GM23338 (cell line): ENCODE results near the gene ADAD1. TPM values are rescaled to one million over a fixed set of nuclear protein-coding genes. Genes with fewer than 3 reads are reported as not detected.

ENCODE experiments used
- ATAC-seq: fragments of 200-7000 bp; cut with Tn5 transposase; 3 replicates; pipeline ENCODE4 v1.9.1; 2020
- DNase-seq: peaks from one replicate; pipeline ENCODE4 v3.0.0-alpha.2; 2015; ENCODE audit warnings: low spot score
- H2AFZ ChIP-seq: fragments of 200-600 bp; sonication (generic); 2 replicates; pipeline ENCODE4 v1.8.0; 2016; ENCODE audit warnings: antibody characterized with exemption, mild to moderate bottlenecking, moderate library complexity
- H3F3A ChIP-seq: fragments of 200-600 bp; sonication (generic); replicated peaks from 2 replicates; pipeline ENCODE4 v1.8.0; 2017; ENCODE audit warnings: antibody characterized with exemption, mixed run types, low read depth
- H3K27ac ChIP-seq: fragments of 200-600 bp; sonication (generic); 2 replicates; pipeline ENCODE4 v1.6.1; 2016; ENCODE audit warnings: low read depth
- H3K27me3 ChIP-seq: fragments of 200-600 bp; sonication (generic); 2 replicates; pipeline ENCODE4 v1.8.0; 2016; ENCODE audit warnings: mild to moderate bottlenecking, mixed run types, moderate library complexity; ENCODE audit not compliant: insufficient read depth
- H3K36me3 ChIP-seq: fragments of 200-600 bp; sonication (generic); 2 replicates; pipeline ENCODE4 v1.8.0; 2016; ENCODE audit warnings: mild to moderate bottlenecking; ENCODE audit not compliant: insufficient read depth
- H3K4me1 ChIP-seq: fragments of 200-600 bp; sonication (generic); 2 replicates; pipeline ENCODE4 v1.8.0; 2016; ENCODE audit warnings: mild to moderate bottlenecking, moderate library complexity; ENCODE audit not compliant: insufficient read depth
- H3K4me2 ChIP-seq: fragments of 200-600 bp; sonication (generic); 2 replicates; pipeline ENCODE4 v1.7.1; 2017; ENCODE audit warnings: mixed run types
- H3K4me3 ChIP-seq: fragments of 200-600 bp; sonication (generic); 2 replicates; pipeline ENCODE4 v1.6.1; 2016; ENCODE audit warnings: mixed run types
- H3K79me2 ChIP-seq: fragments of 200-600 bp; sonication (generic); replicated peaks from 2 replicates; pipeline ENCODE4 v1.8.0; 2017; ENCODE audit warnings: mild to moderate bottlenecking; ENCODE audit not compliant: insufficient read depth
- H3K9me2 ChIP-seq: fragments of 200-600 bp; sonication (generic); 2 replicates; pipeline ENCODE4 v1.8.0; 2017; ENCODE audit not compliant: insufficient read depth
- H4K20me1 ChIP-seq: fragments of 200-600 bp; sonication (generic); replicated peaks from 2 replicates; pipeline ENCODE4 v1.8.0; 2017; ENCODE audit warnings: mild to moderate bottlenecking; ENCODE audit not compliant: insufficient read depth
- H3K27ac Mint-ChIP-seq: 2 replicates; pipeline ENCODE4 v1.8.0; 2020; ENCODE audit warnings: inconsistent platforms, mild to moderate bottlenecking, moderate library complexity, mixed read lengths
- H3K27me3 Mint-ChIP-seq: 3 replicates; pipeline ENCODE4 v1.8.0; 2022; ENCODE audit warnings: low read depth, mild to moderate bottlenecking, moderate library complexity, mixed read lengths, inconsistent platforms; ENCODE audit not compliant: insufficient read depth, poor library complexity
- H3K36me3 Mint-ChIP-seq: 3 replicates; pipeline ENCODE4 v1.8.0; 2021; ENCODE audit warnings: low read depth, mild to moderate bottlenecking, inconsistent platforms, moderate library complexity, mixed read lengths
- H3K4me1 Mint-ChIP-seq: 3 replicates; pipeline ENCODE4 v1.8.0; 2020; ENCODE audit warnings: mild to moderate bottlenecking, inconsistent platforms, mixed read lengths
- H3K4me3 Mint-ChIP-seq: 3 replicates; pipeline ENCODE4 v1.8.0; 2021; ENCODE audit warnings: moderate library complexity, mild to moderate bottlenecking, inconsistent platforms, mixed read lengths
- H3K9me3 Mint-ChIP-seq: 3 replicates; pipeline ENCODE4 v1.8.0; 2020; ENCODE audit warnings: moderate library complexity, mild to moderate bottlenecking, inconsistent platforms, mixed read lengths
- CREB1 ChIP-seq: fragments of 250-450 bp; sonication (Bioruptor Pico); IDR thresholded peaks from 2 replicates; pipeline ENCODE4 v1.5.0; 2020; ENCODE audit warnings: low read depth, mild to moderate bottlenecking, moderate library complexity
- EZH2phosphoT487 ChIP-seq: fragments of 200-600 bp; sonication (generic); IDR thresholded peaks from one replicate; pipeline ENCODE4 v1.8.1; 2018; ENCODE audit warnings: antibody characterized with exemption; ENCODE audit not compliant: unreplicated experiment
- NANOG ChIP-seq: IDR thresholded peaks from 2 replicates; pipeline ENCODE4 v1.6.1; 2016; ENCODE audit warnings: antibody characterized with exemption, borderline replicate concordance
- POLR2AphosphoS5 ChIP-seq: IDR thresholded peaks from 2 replicates; pipeline ENCODE4 v1.6.1; 2016; ENCODE audit warnings: antibody characterized with exemption, low read depth
- STAT1 ChIP-seq: IDR thresholded peaks from one replicate; pipeline ENCODE4 v1.6.1; 2016; ENCODE audit warnings: antibody characterized with exemption; ENCODE audit not compliant: unreplicated experiment
- ZNF114 ChIP-seq: fragments of 250-450 bp; sonication (Bioruptor Pico); IDR thresholded peaks from 2 replicates; pipeline ENCODE4 v1.5.0; 2020; ENCODE audit warnings: mild to moderate bottlenecking, moderate library complexity
- polyA plus RNA-seq: library from polyadenylated mRNA; unstranded; fragments of >200 nt; fragmentation: Nextera tagmentation; extraction: Ambion mirVana; gene quantifications from 2 replicates; pipeline ENCODE4 v1.2.1, GENCODE V29; 2016
- total RNA-seq: library from RNA; depleted of rRNA; stranded (reverse); fragments of >200 nt; shearing (Covaris generic); gene quantifications from 2 replicates; pipeline ENCODE4 v1.2.3, GENCODE V29; 2014
- TF ChIP-seq, protein P1 (sequence below): IDR thresholded peaks from 2 replicates; pipeline ENCODE4 v1.6.1; 2016; ENCODE audit warnings: antibody characterized with exemption
- TF ChIP-seq, protein P2 (sequence below): IDR thresholded peaks from one replicate; pipeline ENCODE4 v1.6.1; 2018; ENCODE audit warnings: antibody characterized with exemption; ENCODE audit not compliant: unreplicated experiment
- TF ChIP-seq, protein P3 (sequence below), 2 experiments: fragments of 200-600 bp in 1 of 2; sonication (generic) in 1 of 2; conservative IDR thresholded peaks; 2 replicates each; pipeline versions ENCODE4 v1.5.1 to v1.6.1; 2016 to 2017; ENCODE audit warnings: antibody characterized with exemption in 2 of 2, low read depth in 2 of 2, mild to moderate bottlenecking in 2 of 2, moderate library complexity in 1 of 2

Gene ADAD1
- total and polyA plus RNA-seq, 2 experiments from 2014 or later: not detected

DNA sequence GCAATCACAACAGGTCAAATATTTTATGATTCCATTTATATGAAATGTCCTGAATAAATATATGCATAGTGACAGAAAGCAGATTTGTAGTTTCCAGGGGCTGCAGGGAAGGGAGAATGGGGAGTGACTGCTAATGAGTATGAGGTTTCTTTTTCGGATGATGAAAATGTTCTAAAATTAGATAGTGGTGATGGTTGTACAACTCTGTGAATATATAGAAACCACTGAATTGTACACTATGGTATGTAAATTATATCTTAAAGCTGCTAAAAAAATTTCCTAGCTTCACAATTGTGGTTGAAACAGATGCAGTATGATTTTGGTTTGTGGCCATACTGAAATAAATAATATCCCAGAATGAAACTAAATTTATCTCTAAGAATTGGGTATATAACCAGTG is 90.6 kb downstream of the ADAD1 start (continued):
- TF ChIP-seq, protein P1, sequence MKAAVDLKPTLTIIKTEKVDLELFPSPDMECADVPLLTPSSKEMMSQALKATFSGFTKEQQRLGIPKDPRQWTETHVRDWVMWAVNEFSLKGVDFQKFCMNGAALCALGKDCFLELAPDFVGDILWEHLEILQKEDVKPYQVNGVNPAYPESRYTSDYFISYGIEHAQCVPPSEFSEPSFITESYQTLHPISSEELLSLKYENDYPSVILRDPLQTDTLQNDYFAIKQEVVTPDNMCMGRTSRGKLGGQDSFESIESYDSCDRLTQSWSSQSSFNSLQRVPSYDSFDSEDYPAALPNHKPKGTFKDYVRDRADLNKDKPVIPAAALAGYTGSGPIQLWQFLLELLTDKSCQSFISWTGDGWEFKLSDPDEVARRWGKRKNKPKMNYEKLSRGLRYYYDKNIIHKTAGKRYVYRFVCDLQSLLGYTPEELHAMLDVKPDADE: no peak
- no peak for TF ChIP-seq POLR2AphosphoS5
- no peak for TF ChIP-seq NANOG
- no peak for TF ChIP-seq STAT1
- TF ChIP-seq, protein P2, sequence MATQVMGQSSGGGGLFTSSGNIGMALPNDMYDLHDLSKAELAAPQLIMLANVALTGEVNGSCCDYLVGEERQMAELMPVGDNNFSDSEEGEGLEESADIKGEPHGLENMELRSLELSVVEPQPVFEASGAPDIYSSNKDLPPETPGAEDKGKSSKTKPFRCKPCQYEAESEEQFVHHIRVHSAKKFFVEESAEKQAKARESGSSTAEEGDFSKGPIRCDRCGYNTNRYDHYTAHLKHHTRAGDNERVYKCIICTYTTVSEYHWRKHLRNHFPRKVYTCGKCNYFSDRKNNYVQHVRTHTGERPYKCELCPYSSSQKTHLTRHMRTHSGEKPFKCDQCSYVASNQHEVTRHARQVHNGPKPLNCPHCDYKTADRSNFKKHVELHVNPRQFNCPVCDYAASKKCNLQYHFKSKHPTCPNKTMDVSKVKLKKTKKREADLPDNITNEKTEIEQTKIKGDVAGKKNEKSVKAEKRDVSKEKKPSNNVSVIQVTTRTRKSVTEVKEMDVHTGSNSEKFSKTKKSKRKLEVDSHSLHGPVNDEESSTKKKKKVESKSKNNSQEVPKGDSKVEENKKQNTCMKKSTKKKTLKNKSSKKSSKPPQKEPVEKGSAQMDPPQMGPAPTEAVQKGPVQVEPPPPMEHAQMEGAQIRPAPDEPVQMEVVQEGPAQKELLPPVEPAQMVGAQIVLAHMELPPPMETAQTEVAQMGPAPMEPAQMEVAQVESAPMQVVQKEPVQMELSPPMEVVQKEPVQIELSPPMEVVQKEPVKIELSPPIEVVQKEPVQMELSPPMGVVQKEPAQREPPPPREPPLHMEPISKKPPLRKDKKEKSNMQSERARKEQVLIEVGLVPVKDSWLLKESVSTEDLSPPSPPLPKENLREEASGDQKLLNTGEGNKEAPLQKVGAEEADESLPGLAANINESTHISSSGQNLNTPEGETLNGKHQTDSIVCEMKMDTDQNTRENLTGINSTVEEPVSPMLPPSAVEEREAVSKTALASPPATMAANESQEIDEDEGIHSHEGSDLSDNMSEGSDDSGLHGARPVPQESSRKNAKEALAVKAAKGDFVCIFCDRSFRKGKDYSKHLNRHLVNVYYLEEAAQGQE: no peak

DNA sequence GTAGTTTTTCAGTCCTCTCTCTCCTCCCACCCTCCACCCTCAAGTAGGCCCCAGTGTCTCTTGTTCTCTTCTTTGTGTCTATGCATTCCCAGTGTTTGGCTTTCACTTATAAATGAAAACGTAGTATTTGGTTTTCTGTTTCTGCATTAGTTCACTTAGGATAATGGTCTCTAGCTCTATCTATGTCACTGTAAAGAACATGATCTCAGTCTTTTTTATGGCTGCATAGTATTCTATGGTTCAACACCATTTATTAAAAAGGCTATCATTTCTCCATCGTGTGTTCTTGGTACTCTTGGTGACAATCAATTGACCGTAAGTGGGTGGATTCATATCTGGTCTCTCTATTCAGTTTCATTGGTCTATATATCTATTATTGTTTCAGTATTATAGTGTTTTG is 96.4 kb downstream of the ADAD1 start:
- Mint-ChIP-seq H3K27ac (no peak overlapping the region), H3K4me1 (no peaks in the 10 kb centered on the region), H3K27me3 (peaks cover 2% of the 10 kb centered on the region), H3K36me3 (no peaks in the 10 kb centered on the region), H3K9me3 (no peaks in the 10 kb centered on the region), H3K4me3 (no peak overlapping the region)
- H3K36me3 ChIP-seq: no peaks in the 10 kb centered on the region
- H3K79me2 ChIP-seq: no peaks in the 10 kb centered on the region
- no peak overlapping the region for H3K27ac ChIP-seq
- H3F3A ChIP-seq: no peaks in the 10 kb centered on the region
- H3K4me3 ChIP-seq: no peak overlapping the region
- H4K20me1 ChIP-seq: no peaks in the 10 kb centered on the region
- ATAC-seq (no peak), DNase-seq (no peak)
- H2AFZ ChIP-seq: no peak overlapping the region
- no peak for TF ChIP-seq ZNF114
- TF ChIP-seq CREB1 (CRISPR knock-in tag): no peak
- TF ChIP-seq STAT1: no peak
- TF ChIP-seq, protein P3, sequence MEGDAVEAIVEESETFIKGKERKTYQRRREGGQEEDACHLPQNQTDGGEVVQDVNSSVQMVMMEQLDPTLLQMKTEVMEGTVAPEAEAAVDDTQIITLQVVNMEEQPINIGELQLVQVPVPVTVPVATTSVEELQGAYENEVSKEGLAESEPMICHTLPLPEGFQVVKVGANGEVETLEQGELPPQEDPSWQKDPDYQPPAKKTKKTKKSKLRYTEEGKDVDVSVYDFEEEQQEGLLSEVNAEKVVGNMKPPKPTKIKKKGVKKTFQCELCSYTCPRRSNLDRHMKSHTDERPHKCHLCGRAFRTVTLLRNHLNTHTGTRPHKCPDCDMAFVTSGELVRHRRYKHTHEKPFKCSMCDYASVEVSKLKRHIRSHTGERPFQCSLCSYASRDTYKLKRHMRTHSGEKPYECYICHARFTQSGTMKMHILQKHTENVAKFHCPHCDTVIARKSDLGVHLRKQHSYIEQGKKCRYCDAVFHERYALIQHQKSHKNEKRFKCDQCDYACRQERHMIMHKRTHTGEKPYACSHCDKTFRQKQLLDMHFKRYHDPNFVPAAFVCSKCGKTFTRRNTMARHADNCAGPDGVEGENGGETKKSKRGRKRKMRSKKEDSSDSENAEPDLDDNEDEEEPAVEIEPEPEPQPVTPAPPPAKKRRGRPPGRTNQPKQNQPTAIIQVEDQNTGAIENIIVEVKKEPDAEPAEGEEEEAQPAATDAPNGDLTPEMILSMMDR (conservative IDR thresholded peaks at IDR 0.05; ENCODE audit: low read depth in 2 of 2): no peak
- TF ChIP-seq EZH2phosphoT487: no peak
- H3K4me1 ChIP-seq: no peaks in the 10 kb centered on the region
- H3K4me2 ChIP-seq: no peak overlapping the region
- H3K27me3 ChIP-seq: no peaks in the 10 kb centered on the region
- no peaks in the 10 kb centered on the region for H3K9me2 ChIP-seq
